Right lobe of liver (tissue), 4 donors: ENCODE data around the gene NOD2.

Source experiments
- CTCF ChIP-seq, 4 donors: fragments of 200-600 bp in 3 of 4; fragments of 450-650 bp in 1 of 4; IDR thresholded peaks; one replicate each; pipeline versions ENCODE4 v1.5.1 to v1.8.0; 2016 to 2022; ENCODE audit warnings: antibody characterized with exemption in 4 of 4, mild to moderate bottlenecking in 2 of 4
- POLR2A ChIP-seq: fragments of 450-650 bp; IDR thresholded peaks from one replicate; pipeline ENCODE4 v1.6.1; 2017; ENCODE audit warnings: antibody characterized with exemption, mild to moderate bottlenecking
- donor health status: DM: no; HTN: no; CAD: no.
- donor health status: DM: no; HTN: no; CAD: no.
- donor health status: DM: no; HTN: yes; CAD: no.

GRCh38 chr16:50681021-50681885 lies 12.2 kb upstream of the NOD2 start, which contains the start of gene SNX20:
- no peak for TF ChIP-seq CTCF (IDR thresholded peaks at IDR 0.05)
- TF ChIP-seq POLR2A: no peak
